ENCODE data around the gene XRCC3. TPM values are rescaled to one million over a fixed set of nuclear protein-coding genes. Genes with fewer than 3 reads are reported as not detected.

XRCC3 gene
- total and polyA plus RNA-seq, 4 experiments from 2014 or later = 2.2 to 12.6 (median 6.7) TPM

- POLR2A ChIA-PET (ENCODE audit: partially characterized antibody) = no interaction called here
- no peak for DNase-seq
- peaks cover 35% of the 10 kb centered on the region for H3K36me3 ChIP-seq (ENCODE audit: insufficient read depth, low read length)
- no peak overlapping the region for H3K4me3 Mint-ChIP-seq
- intact Hi-C loops (cut with micrococcal nuclease) = no loop called here
- H3K36me3 Mint-ChIP-seq = peaks cover 15 to 31% of the 10 kb centered on the region in 2 donors
- CTCF ChIA-PET (ENCODE audit: partially characterized antibody) = no interaction called here
- peak overlapping the region in 3 of 7 donors; percentile 12 to 57 (median 42) for H3K27ac Mint-ChIP-seq
- H3K4me1 Mint-ChIP-seq = peaks cover 12 to 37% (median 25%) of the 10 kb centered on the region in 4 donors
- peaks cover 11% of the 10 kb centered on the region for H3K4me1 ChIP-seq (ENCODE audit: insufficient read depth, low read length)
- H3K27me3 ChIP-seq (ENCODE audit: insufficient read depth, low read length) = no peaks in the 10 kb centered on the region
- no peaks in the 10 kb centered on the region for H3K9me3 ChIP-seq (ENCODE audit: control insufficient read depth in 1 of 2, low read length in 2 of 2)
- H3K4me3 ChIP-seq (ENCODE audit: low read length in 2 of 2) = no peak overlapping the region
- H3K9me3 Mint-ChIP-seq = no peaks in the 10 kb centered on the region
- no peak overlapping the region for H3K27ac ChIP-seq (ENCODE audit: low read depth, low read length)
- H3K27me3 Mint-ChIP-seq = no peaks in the 10 kb centered on the region
Observed at GRCh38 chr14:103651585-103651984, 63.7 kb downstream of the XRCC3 start.

GRCh38 chr14:103650213-103650612 lies 65.0 kb downstream of the XRCC3 start:
- peaks cover 11% of the 10 kb centered on the region for H3K4me1 ChIP-seq (ENCODE audit: insufficient read depth, low read length)
- no peak for DNase-seq
- no peaks in the 10 kb centered on the region for H3K27me3 Mint-ChIP-seq
- intact Hi-C loops (cut with micrococcal nuclease) = no loop called here
- no peak overlapping the region for H3K27ac ChIP-seq (ENCODE audit: low read depth, low read length)
- POLR2A ChIA-PET (ENCODE audit: partially characterized antibody) = no interaction called here
- H3K27ac Mint-ChIP-seq = no peak overlapping the region
- no peaks in the 10 kb centered on the region for H3K9me3 Mint-ChIP-seq
- no peaks in the 10 kb centered on the region for H3K27me3 ChIP-seq (ENCODE audit: insufficient read depth, low read length)
- no peak overlapping the region for H3K4me3 ChIP-seq (ENCODE audit: low read length in 2 of 2)
- peaks cover 23% of the 10 kb centered on the region for H3K36me3 ChIP-seq (ENCODE audit: insufficient read depth, low read length)
- CTCF ChIA-PET (ENCODE audit: partially characterized antibody) = interaction anchor here (1.2 kb wide), 1 partner anchor 24 kb away, joined by 4 read pairs; no protein-coding TSS in a partner anchor
- H3K9me3 ChIP-seq (ENCODE audit: control insufficient read depth in 1 of 2, low read length in 2 of 2) = no peaks in the 10 kb centered on the region
- peak overlapping the region in 1 of 8 donors; percentile 15 for H3K4me3 Mint-ChIP-seq
- peaks cover 11 to 20% of the 10 kb centered on the region in 2 donors for H3K36me3 Mint-ChIP-seq
- H3K4me1 Mint-ChIP-seq = peaks cover 14 to 42% (median 29%) of the 10 kb centered on the region in 4 donors

GRCh38 chr14:103649001-103649400 lies 66.2 kb downstream of the XRCC3 start:
- Histone ChIP-seq H3K9me3 (ENCODE audit: control insufficient read depth in 1 of 2, low read length in 2 of 2) (no peaks in the 10 kb centered on the region), H3K27me3 (ENCODE audit: insufficient read depth, low read length) (no peaks in the 10 kb centered on the region), H3K36me3 (ENCODE audit: insufficient read depth, low read length) (peaks cover 14% of the 10 kb centered on the region), H3K4me3 (ENCODE audit: low read length in 2 of 2) (no peak overlapping the region), H3K4me1 (ENCODE audit: insufficient read depth, low read length) (peaks cover 11% of the 10 kb centered on the region), H3K27ac (ENCODE audit: low read depth, low read length) (no peak overlapping the region)
- intact Hi-C loops (cut with micrococcal nuclease) = no loop called here
- Mint-ChIP-seq H3K4me1 (peaks cover 16 to 46% (median 31%) of the 10 kb centered on the region in 4 donors), H3K36me3 (peaks cover 5 to 12% of the 10 kb centered on the region in 2 donors), H3K27me3 (no peaks in the 10 kb centered on the region), H3K9me3 (no peaks in the 10 kb centered on the region), H3K4me3 (no peak overlapping the region), H3K27ac (peak overlapping the region in 1 of 7 donors; percentile 59)
- CTCF ChIA-PET (ENCODE audit: partially characterized antibody) = no interaction called here
- DNase-seq = no peak
- POLR2A ChIA-PET (ENCODE audit: partially characterized antibody) = no interaction called here

Other genes with a start within 250 kb of the XRCC3 start
- 1 to 10 TPM; 2.8 to 3.0 TPM for gene CKB, start 192.6 kb downstream of the XRCC3 start, total RNA-seq
- gene CKB, start 192.6 kb downstream of the XRCC3 start, polyA plus RNA-seq = 1 to 10 TPM; 2.0 to 2.1 TPM
- gene TRMT61A, start 186.3 kb downstream of the XRCC3 start, total RNA-seq = 10 to 100 TPM; 14.0 TPM
- gene TRMT61A, start 186.3 kb downstream of the XRCC3 start, polyA plus RNA-seq = 1 to 10 TPM; 4.6 to 9.3 TPM
- gene BAG5, start 152.8 kb downstream of the XRCC3 start, total RNA-seq = 10 to 100 TPM; 37.0 to 37.1 TPM
- gene BAG5, start 152.8 kb downstream of the XRCC3 start, polyA plus RNA-seq = 10 to 100 TPM; 33.1 to 39.5 TPM
- gene COA8, start 152.5 kb downstream of the XRCC3 start, total RNA-seq = 10 to 100 TPM; 26.1 to 29.2 TPM
- 10 to 100 TPM; 52.9 to 63.9 TPM for gene COA8, start 152.5 kb downstream of the XRCC3 start, polyA plus RNA-seq
- gene KLC1, start 86.2 kb downstream of the XRCC3 start, total RNA-seq = 100 to 1,000 TPM; 242 to 278 TPM
- 10 to 100 TPM; 31.8 to 88.9 TPM for gene KLC1, start 86.2 kb downstream of the XRCC3 start, polyA plus RNA-seq
- 10 to 100 TPM; 17.4 to 18.8 TPM for gene ZFYVE21, start 359 bp upstream of the XRCC3 start, total RNA-seq
- 10 to 100 TPM; 17.2 to 18.0 TPM for gene ZFYVE21, start 359 bp upstream of the XRCC3 start, polyA plus RNA-seq
- 10 to 100 TPM; 23.3 to 30.5 TPM for gene PPP1R13B, start 132.1 kb upstream of the XRCC3 start, total RNA-seq
- gene PPP1R13B, start 132.1 kb upstream of the XRCC3 start, polyA plus RNA-seq = 1 to 10 TPM in 1 of 2 donors, under 1 TPM in 1; 0.72 to 8.2 TPM
- under 1 TPM; 0.28 to 0.29 TPM for gene TDRD9, start 213.0 kb upstream of the XRCC3 start, total RNA-seq
- gene TDRD9, start 213.0 kb upstream of the XRCC3 start, polyA plus RNA-seq = 1 to 10 TPM in 1 of 2 donors, under 1 TPM in 1; 0.89 to 1.2 TPM
- gene RD3L, start 227.1 kb upstream of the XRCC3 start, total RNA-seq = not detected
- not detected for gene RD3L, start 227.1 kb upstream of the XRCC3 start, polyA plus RNA-seq